Keratinocyte (primary cell): ENCODE measurements around the gene DSG1. TPM values are rescaled to one million over a fixed set of nuclear protein-coding genes. Genes with fewer than 3 reads are reported as not detected.

ENCODE experiments used
- DNase-seq: peaks from one replicate; pipeline ENCODE4 v3.0.0-alpha.2; 2011; ENCODE audit warnings: low read depth, missing footprints, low spot score
- FAIRE-seq: peaks from 2 replicates; lab custom pipeline; 2011; peaks lifted over from hg19 to GRCh38; lab: Jason Lieb, UNC
- H2AFZ ChIP-seq: 2 replicates; pipeline ENCODE4 v1.6.0; 2012; ENCODE audit warnings: low read length, control low read depth, inconsistent platforms; ENCODE audit not compliant: control insufficient read depth
- H3K27ac ChIP-seq: 2 replicates; pipeline ENCODE4 v1.5.1; 2011; ENCODE audit warnings: low read length; ENCODE audit not compliant: control insufficient read depth, insufficient read depth
- H3K27me3 ChIP-seq: 3 replicates; pipeline ENCODE4 v1.6.0; 2011; ENCODE audit warnings: low read length; ENCODE audit not compliant: control insufficient read depth, insufficient read depth; ENCODE audit errors: extremely low read depth
- H3K36me3 ChIP-seq, 2 experiments: 2 replicates in 1 of 2; 3 replicates in 1 of 2; pipeline ENCODE4 v1.5.1; 2011; ENCODE audit warnings: low read length in 2 of 2, mild to moderate bottlenecking in 1 of 2; ENCODE audit not compliant: control insufficient read depth in 2 of 2, insufficient read depth in 2 of 2; ENCODE audit errors: extremely low read depth in 1 of 2
- H3K4me1 ChIP-seq: 3 replicates; pipeline ENCODE4 v1.5.1; 2011; ENCODE audit warnings: low read length; ENCODE audit not compliant: control insufficient read depth, insufficient read depth; ENCODE audit errors: extremely low read depth
- H3K4me2 ChIP-seq: 3 replicates; pipeline ENCODE4 v1.6.0; 2011; ENCODE audit warnings: low read depth, low read length; ENCODE audit not compliant: control insufficient read depth, insufficient read depth; ENCODE audit errors: extremely low read depth
- H3K4me3 ChIP-seq, 3 experiments: fragments of 200-600 bp in 1 of 3; sonication (generic) in 1 of 3; 2 replicates in 2 of 3; 3 replicates in 1 of 3; pipeline ENCODE4 v1.5.1; 2011 to 2016; ENCODE audit warnings: low read length in 3 of 3, mild to moderate bottlenecking in 3 of 3, control low read depth in 2 of 3, inconsistent platforms in 1 of 3, low read depth in 1 of 3, mixed read lengths in 1 of 3, mixed run types in 1 of 3, moderate library complexity in 1 of 3; ENCODE audit not compliant: control insufficient read depth in 2 of 3, insufficient read depth in 2 of 3; ENCODE audit errors: extremely low read depth in 1 of 3
- H3K79me2 ChIP-seq: 2 replicates; pipeline ENCODE4 v1.6.0; 2012; ENCODE audit warnings: low read length; ENCODE audit not compliant: control insufficient read depth, insufficient read depth
- H3K9ac ChIP-seq: 3 replicates; pipeline ENCODE4 v1.6.0; 2011; ENCODE audit warnings: low read length; ENCODE audit not compliant: control insufficient read depth, insufficient read depth; ENCODE audit errors: extremely low read depth
- H3K9me1 ChIP-seq: 3 replicates; pipeline ENCODE4 v1.6.0; 2011; ENCODE audit warnings: low read length; ENCODE audit not compliant: control insufficient read depth, insufficient read depth; ENCODE audit errors: extremely low read depth
- H3K9me3 ChIP-seq: 2 replicates; pipeline ENCODE4 v1.5.1; 2012; ENCODE audit warnings: low read depth, low read length; ENCODE audit not compliant: control insufficient read depth
- H4K20me1 ChIP-seq: 3 replicates; pipeline ENCODE4 v1.6.0; 2011; ENCODE audit warnings: low read length; ENCODE audit not compliant: control insufficient read depth, insufficient read depth; ENCODE audit errors: extremely low read depth
- EZH2 ChIP-seq: IDR thresholded peaks from one replicate; pipeline ENCODE4 v1.6.1; 2012; ENCODE audit warnings: inconsistent platforms, mild to moderate bottlenecking, low read length, moderate library complexity
- dilution Hi-C: fragments of 300-500 bp; cut with MboI; formaldehyde crosslinking; loops from one replicate; pipeline ENCODE4 v1.7.0; 2020; ENCODE audit warnings: low sequenced_read_pairs; ENCODE audit not compliant: extremely low pct_ligation_motif_present
- polyA plus RNA-seq, 5 experiments: library from polyadenylated mRNA; depleted of rRNA in 3 of 5; stranded (reverse) in 3 of 5; stranded (forward) in 1 of 5; unstranded in 1 of 5; fragments of >200 nt; gene quantifications; 1 replicate in 1 of 5; 2 replicates in 3 of 5; 3 replicates in 1 of 5; pipeline versions ENCODE4 v1.2.1 to v1.2.3, GENCODE V29; 2011 to 2012; ENCODE audit warnings: missing spikeins in 2 of 5, low read depth in 1 of 5, low replicate concordance in 1 of 5
- TF ChIP-seq, protein P1 (sequence below), 3 experiments: IDR thresholded peaks in 1 of 3; conservative IDR thresholded peaks in 1 of 3; optimal IDR thresholded peaks in 1 of 3; 2 replicates in 2 of 3; 3 replicates in 1 of 3; pipeline versions ENCODE3 to v1.5.1; 2011; ENCODE audit warnings: low read length in 3 of 3, mild to moderate bottlenecking in 3 of 3, moderate library complexity in 2 of 3, control low read depth in 1 of 3, inconsistent platforms in 1 of 3; ENCODE audit not compliant: insufficient read depth in 2 of 3; ENCODE audit errors: extremely low read depth in 1 of 3

DSG1 gene
- polyA plus RNA-seq, 1 donor (not counting 4 experiments of a cell fraction or from before 2014, with no cell fraction given) = 27.6 TPM

- TF ChIP-seq, protein P1, sequence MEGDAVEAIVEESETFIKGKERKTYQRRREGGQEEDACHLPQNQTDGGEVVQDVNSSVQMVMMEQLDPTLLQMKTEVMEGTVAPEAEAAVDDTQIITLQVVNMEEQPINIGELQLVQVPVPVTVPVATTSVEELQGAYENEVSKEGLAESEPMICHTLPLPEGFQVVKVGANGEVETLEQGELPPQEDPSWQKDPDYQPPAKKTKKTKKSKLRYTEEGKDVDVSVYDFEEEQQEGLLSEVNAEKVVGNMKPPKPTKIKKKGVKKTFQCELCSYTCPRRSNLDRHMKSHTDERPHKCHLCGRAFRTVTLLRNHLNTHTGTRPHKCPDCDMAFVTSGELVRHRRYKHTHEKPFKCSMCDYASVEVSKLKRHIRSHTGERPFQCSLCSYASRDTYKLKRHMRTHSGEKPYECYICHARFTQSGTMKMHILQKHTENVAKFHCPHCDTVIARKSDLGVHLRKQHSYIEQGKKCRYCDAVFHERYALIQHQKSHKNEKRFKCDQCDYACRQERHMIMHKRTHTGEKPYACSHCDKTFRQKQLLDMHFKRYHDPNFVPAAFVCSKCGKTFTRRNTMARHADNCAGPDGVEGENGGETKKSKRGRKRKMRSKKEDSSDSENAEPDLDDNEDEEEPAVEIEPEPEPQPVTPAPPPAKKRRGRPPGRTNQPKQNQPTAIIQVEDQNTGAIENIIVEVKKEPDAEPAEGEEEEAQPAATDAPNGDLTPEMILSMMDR (optimal IDR thresholded peaks at IDR 0.05 in 1 of 3, IDR thresholded peaks at IDR 0.05 in 1 of 3, conservative IDR thresholded peaks at IDR 0.05 in 1 of 3; ENCODE audit: extremely low read depth in 1 of 3, insufficient read depth in 2 of 3, low read length in 3 of 3) = no peak
- TF ChIP-seq EZH2 = no peak
- no peaks in the 10 kb centered on the region for H3K27me3 ChIP-seq
- dilution Hi-C loops = no loop called here
- H3K9ac ChIP-seq = no peak overlapping the region
- peak; percentile 90 for FAIRE-seq
- peaks cover 34% of the 10 kb centered on the region for H3K4me1 ChIP-seq
- no peaks in the 10 kb centered on the region for H3K9me1 ChIP-seq
- no peaks in the 10 kb centered on the region for H3K9me3 ChIP-seq
- no peaks in the 10 kb centered on the region for H3K79me2 ChIP-seq
- no peaks in the 10 kb centered on the region for H4K20me1 ChIP-seq
- no peak overlapping the region for H3K4me3 ChIP-seq
- DNase-seq = no peak
- no peak overlapping the region for H2AFZ ChIP-seq
- H3K36me3 ChIP-seq = no peaks in the 10 kb centered on the region
- H3K4me2 ChIP-seq = no peak overlapping the region
- H3K27ac ChIP-seq = no peak overlapping the region
Measured at GRCh38 chr18:31297248-31297647, 20.7 kb upstream of the DSG1 start.

DNA sequence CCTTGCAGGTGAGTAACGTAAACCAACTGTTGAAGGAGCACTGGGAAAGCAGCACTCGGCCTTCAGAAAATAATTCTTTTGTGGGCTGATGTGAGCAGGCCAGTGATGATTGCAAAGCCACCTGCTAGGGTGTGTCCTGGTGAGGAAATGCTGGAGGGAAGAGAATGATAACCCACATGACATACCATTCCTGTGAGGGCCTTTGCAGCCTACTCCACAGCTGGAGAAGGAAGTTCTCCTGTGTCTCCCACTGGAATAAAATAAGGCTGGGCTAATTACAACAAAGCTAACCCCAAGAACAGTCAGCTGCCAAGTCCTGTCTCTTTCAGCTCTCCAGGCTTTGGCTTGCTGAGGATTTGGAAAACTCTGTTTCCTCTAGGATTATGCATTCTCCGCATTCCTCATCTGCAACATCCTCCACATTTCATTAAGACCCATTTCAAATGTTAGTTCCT lies 16.7 kb upstream of the DSG1 start:
- FAIRE-seq = peak; percentile 91
- Histone ChIP-seq H3K4me1 (peaks cover 50% of the 10 kb centered on the region), H3K9me3 (no peaks in the 10 kb centered on the region), H4K20me1 (no peaks in the 10 kb centered on the region), H3K4me2 (no peak overlapping the region), H3K36me3 (no peaks in the 10 kb centered on the region), H3K9me1 (no peaks in the 10 kb centered on the region), H3K4me3 (no peak overlapping the region), H3K27ac (no peak overlapping the region), H3K9ac (no peak overlapping the region), H2AFZ (no peak overlapping the region), H3K79me2 (no peaks in the 10 kb centered on the region), H3K27me3 (no peaks in the 10 kb centered on the region)
- dilution Hi-C loops = no loop called here
- TF ChIP-seq EZH2 = no peak
- TF ChIP-seq, protein P1 (optimal IDR thresholded peaks at IDR 0.05 in 1 of 3, IDR thresholded peaks at IDR 0.05 in 1 of 3, conservative IDR thresholded peaks at IDR 0.05 in 1 of 3; ENCODE audit: extremely low read depth in 1 of 3, insufficient read depth in 2 of 3, low read length in 3 of 3) = no peak
- peak; percentile 74 for DNase-seq
